A172 (cell line): ENCODE measurements around the gene KLK8. TPM values are rescaled to one million over a fixed set of nuclear protein-coding genes. Genes with fewer than 3 reads are reported as not detected.
"Not testable (repeated sequence)": the region's sequence is repeated elsewhere in the genome, so short reads cannot be mapped to it uniquely, and the experiment has no call there.

Experiments
- DNase-seq: peaks from one replicate; pipeline ENCODE4 v3.0.0-alpha.2; 2015; ENCODE audit warnings: low spot score
- total RNA-seq: library from RNA; depleted of rRNA; stranded (reverse); fragments of >200 nt; shearing (Covaris generic); gene quantifications from 2 replicates; pipeline ENCODE4 v1.2.3, GENCODE V29; 2014

Gene KLK8
- total RNA-seq, 1 experiment from 2014 or later: not detected

DNA sequence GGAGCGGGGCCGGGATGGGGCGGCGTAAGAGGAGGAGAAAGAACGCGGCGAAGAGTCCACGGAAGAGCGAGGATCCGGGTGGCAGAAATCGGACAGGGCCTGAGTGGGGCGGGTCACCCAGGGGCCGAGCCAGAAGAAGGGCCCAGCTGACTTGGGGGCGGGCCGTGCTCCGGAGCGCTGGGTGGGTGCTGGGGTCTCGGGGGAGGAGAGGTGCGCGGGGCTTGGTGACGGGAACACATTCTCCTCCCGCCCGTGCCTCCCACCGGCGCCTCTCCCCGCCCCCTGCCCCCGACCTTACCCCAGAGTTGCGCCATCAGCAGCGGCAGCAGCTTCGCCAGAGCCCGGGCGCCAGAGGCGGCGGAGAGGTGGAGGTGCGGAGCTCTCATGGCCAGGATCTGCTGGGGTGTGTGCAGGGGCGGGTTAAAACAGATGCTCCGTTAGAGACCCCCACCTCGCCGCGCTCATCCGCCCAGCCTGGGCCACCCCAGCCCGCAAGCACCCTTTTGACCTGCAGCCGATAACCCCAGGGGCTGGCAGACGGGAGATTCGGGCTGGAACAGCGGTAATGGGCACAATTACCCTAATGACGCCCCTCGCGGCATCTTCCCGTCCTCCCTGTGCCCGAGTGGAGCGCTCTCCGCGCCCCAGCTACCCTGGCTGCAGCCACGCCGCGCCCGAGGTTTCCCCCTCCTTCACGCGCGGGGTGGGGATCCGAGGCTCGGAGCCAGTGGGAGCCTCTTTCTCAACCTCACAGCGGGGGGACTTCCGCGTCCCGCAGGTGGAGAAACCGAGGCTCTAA, 17.5 kb upstream of the KLK8 start:
- DNase-seq: no peak

DNA sequence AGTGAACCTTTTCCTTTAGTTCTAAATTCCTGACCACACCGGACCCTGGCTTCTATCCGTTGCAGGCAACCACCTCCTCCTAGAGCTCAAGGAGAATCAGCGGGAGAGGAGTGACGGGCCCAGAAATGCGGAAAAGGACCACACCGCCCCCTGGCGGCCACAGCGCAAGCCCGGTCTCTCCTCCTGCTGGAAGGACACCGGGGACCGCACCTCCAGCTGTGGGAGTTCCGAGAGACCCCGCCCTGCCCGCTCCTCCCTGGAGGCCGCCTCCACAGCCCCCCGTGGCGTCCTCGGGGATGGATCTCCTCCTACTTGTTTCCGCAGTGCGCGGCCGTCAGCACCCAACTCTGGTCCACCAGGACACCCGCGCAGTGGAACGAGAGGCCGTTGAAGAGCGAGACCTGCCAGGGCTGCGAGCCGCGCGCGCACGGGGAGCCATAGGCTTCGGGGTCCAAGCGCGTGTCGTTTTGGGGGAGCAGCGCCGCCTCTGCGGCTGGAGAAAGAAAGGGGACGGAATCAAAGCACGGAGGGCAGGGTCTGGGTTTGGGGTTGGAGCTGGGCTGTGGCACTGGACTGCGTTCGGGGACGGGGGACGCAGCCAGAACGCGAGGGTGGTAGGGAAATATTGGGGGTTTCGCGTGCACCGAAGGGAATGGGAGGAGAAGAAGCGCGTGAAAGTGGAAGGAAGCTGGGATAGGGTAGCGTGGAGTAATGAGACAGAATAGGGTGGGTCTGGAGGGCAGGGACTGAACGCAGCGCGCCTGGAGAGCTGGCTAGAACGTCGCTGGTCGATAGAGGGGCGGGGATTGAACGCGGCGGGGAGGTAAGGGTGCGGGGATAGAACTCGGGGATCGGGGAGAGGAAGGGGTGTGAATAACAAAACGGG, 15.6 kb upstream of the KLK8 start:
- no peak for DNase-seq

DNA sequence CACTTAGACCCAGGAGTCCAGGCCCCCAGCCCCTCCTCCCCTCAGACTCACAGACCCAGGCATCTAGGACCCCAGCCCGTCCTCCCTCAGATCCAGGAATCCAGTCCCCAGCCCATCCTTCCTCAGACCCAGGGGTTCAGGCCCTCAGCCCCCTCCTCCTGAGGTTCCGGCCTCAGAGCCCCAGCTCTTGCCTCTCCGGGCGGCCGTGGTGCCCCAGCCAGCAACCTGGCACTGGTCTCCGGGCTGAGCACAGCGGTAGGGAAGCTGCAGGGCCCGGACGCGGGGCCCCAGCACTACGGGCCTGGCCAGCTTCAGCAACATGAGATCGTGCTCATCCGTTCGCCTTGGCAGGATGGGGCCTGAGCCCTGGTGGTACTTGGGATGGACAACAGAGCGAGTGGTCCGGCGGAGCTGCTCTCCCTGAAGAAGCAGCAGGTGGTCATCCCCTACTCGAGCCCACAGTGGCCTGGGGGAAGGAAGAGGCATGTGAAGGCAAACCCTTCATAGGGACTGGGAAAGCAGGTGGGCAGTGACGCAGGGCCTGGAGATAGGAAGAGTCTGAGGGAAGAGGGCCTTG, 14.4 kb upstream of the KLK8 start:
- no peak for DNase-seq

DNA sequence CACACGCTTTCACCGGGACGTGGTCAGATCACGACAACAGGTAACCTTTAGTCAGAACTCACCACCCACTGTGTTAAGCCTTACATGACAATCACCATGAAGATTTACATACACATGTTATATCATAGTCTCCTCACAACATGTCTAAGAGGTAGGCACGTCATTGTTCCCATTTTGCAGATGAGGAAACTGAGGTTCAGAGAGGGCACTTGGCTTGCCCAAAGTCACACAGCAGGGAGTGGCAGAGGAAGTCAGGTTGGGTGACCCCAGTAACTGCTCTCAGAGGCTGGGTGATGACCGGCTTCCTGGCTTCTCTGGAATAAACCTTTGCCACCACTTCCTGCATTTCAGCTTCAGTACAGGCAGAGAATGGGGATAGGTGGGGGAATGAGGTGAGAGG, 12.8 kb upstream of the KLK8 start:
- no peak for DNase-seq

DNA sequence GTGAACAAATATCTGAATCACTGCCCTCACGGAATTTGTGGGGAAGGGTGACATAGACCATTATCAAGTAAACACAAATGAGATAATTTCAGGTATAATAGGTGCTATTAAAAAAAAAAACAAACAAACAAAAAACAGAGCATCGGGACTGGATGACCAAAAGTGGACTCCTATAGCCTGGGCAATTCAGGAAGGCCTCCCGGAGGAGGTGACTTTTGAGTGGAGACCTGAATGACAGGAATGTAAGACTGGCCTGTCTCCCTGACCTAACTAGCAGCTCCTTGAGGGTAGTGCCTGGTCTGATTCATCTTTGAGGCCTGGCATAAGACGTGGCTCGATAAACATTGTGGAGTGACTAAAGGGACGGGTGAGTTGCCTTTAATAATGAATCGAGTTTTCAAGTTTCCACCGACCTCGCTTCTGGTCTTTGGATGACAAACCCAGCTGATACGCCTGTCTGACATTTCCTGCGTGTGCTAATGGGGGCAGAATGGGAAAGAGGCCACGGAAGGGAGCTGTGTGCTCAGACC, 11.3 kb upstream of the KLK8 start:
- DNase-seq: no peak

DNA sequence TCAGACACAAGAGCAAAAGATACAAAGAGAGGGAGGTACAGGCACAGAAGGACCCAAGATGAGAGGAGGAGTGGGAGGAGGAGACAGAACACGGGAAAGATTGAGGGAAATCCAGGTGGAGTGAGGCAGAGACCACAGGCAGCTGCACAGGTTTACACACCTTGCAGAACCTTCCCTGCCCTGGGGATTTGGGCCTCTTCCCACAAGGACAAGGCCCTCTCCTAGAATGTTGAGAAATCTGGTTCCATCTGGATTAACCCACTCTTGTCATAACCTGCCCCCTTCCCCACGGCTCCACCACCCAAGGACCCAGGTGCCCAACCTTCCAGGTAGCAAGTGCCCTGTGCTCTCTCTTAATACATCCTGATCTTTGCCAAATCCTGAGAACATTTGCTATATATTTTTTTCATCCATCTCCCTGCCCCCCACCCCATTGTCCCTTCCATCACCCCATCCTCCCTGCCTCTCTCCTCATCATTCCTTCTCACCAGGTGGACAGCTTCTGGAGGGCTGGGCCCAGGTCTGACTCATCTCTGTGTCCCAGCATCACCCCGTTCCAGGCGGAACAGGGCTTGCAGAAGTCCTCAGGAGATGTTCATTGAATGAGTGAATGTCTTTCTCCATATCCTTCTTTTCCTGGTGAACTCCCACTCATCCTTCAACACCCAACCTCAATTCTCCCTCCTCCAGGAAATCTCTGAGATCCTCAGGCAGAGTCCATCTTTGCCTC, 8.8 kb upstream of the KLK8 start:
- DNase-seq: no peak

DNA sequence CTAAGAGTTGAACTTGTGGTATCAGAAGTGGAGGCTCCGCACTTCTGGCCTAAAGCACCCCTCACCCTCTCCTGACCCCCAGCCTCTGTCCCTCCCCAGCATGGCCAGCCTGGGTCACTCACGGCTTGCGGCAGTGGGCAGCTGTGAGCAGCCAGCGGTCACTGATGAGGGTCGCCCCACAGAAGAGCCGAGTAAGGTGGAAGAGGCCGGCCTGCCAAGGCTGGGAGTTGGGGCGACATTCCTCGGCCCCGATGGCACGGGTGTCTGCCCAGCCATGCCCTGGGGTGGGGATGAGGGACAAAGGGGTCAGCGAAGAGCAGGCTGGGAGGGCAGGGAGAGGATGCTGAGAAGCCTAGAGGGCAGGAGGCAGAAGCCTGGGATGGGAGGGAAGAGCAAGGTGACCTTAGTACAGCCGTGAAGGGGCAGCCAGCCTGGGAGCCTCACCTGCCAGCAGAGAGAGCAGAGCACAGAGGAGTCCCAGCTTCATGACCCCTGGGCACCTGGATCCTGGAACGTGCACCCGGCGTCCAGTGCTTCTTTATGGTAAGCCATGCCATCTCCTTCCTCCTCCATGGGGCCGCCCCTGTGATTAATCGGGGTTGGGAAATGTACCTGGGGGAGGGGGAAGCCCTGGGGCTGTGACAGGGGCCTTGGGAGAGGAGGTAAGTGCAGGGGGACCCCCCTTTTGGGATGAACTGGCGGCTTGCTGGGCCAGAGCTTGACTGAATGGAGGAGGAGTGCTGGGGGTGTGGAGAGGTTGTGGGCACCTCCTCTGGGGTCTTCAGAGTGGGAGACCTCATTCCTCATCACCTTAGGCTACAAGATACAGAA, 7.9 kb upstream of the KLK8 start:
- no peak for DNase-seq

DNA sequence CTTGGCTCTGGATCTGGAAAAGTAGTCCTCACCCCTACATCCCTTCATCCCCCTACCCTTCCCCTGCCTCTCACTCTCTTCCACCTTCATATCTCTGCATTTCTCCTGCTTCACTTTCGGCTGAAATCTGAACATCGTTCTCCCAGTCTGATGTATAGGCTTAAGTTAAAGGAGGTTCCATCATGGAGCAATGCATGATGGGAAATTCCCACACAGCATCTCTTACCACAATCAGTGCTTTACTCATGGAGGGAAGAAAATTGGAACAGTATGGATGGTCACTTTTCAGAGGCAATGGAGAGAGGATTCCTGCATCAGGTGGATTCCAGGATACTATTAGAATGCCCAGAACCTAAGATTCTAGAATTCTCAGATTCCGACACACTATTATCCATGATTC, 6.1 kb upstream of the KLK8 start:
- no peak for DNase-seq

DNA sequence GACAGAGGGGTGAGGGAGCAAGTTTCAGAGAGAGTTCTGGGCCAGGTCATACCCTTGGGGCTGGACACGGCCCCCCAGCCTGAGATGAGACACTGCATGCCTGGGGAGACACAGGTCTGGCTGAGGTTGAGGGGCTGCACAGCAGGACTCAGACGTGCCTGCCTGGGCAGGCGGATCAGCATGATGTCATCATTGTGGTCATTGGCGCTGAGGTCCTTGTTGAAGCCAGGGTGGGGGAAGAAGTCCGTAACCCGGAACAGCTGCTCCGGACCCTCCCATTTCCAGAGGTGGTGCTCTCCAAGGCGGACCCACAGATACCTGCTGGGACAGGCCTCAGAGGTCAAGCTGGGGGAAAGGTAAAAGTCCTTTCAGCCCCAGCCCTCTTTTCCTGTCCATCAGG, 5.0 kb upstream of the KLK8 start:
- no peak for DNase-seq

DNA sequence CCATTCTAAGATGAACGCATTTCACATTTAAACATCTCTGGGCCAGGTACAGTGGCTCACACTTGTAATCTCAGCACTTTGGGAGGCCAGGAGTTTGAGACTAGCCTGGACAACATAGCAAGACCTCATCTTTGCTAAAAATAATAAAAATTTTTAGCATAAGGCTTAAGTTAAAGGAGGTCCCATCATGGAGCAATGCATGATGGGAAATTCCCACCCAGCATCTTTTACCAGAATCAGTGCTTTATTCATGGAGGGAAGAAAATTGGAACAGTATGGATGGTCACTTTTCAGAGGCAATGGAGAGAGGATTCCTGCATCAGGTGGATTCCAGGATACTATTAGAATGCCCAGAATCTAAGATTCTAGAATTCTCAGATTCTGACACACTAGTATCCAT, 3.8 kb upstream of the KLK8 start:
- no peak for DNase-seq

DNA sequence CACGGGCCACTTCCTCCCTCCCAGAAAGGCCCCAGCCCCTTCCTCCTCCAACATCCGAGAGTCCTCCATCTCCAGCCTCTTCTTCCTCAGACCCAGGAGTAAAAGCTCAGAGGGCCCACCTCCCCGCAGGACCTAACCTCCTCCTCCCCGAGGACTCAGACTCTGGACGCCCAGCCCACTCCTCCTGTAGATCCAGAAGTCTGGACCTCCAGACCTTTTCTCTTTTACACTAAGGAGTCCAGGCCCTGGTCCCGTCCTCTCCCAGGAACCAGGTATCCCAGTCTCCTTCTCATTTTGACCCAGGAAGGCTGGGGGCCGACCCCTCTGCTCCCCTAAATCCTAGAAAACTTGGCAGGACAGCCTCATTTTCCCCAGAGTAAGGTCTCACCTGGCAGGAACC, 1.9 kb upstream of the KLK8 start:
- no peak for DNase-seq

DNA sequence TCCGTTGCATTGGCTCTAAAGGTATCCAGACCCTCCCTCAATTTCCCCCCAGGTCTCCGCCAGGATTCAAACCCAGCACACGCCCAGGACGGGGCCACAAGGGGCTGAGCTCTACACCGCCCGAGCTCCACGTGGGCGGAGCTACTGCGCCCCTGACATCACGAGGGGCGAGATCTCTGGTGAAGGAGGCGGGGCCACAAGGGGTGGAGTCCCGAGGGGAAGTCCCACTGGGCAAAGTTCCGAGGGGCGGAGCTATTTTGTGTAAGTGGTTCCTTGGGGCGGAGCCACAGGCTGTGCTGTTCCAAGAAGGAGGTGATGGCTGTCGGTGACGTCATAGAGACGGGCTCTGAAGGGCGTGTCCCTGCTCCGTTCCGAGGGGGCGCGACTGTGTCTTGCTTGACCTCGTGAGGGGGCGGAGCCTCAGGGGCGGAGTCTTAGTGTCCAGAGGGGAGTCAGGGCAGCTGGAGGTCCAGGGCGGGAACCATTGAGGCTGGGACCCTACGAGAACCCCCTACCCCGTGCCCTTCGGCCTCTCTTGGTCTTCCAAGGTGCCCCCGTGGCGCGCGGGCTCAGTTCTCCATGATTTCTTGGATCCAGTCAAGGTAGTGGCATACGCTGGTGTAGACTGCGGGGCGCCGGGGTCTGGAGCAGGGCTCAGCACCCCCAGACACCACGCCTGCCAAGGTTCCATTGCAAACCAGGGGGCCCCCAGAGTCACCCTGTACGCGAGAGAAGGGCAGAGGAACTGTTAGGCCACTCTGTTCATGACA, 1.3 kb upstream of the KLK8 start:
- DNase-seq: no peak

DNA sequence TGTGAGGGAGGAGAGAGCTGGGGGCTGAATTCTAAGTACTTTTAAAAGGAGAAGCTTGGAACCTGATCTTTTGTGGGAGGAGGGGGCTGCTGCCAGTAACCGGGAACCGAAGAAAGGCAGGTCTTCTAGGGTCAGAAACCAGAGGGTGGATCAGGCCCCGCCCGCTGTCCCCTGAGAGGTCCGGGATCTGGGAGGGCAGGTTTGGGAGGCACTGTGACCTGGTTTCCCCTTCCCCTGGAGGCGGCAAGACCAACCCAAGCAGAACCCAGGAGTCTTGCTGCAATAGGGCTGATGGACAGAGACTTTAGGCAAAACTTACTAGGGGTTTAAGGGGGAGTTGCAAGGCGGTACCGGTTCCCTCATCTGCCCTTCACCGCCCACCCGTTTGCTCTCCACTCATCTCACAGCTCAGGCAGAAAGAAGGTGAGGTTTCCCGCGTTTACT, 707 bp upstream of the KLK8 start:
- no peak for DNase-seq

DNA sequence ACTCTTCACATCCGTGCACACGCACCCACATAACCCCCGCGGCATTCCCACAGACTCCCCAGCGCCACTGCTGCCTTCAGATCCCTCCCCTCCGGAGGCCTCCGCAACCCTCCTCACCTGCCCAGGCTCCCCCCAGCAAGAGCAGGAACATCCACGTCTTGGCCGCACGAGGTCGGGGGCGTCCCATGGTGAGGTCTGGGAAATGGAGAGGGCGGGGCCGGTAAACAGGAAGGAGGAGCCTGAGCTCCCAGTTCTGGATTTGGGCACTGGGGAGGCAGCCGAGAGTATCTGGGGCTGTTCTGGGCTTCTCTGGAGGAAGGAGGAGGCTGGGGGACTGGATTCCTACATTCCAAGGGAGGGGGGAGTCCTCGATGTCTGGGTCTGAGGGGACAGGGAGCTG, 423 bp downstream of the KLK8 start:
- DNase-seq: no peak

DNA sequence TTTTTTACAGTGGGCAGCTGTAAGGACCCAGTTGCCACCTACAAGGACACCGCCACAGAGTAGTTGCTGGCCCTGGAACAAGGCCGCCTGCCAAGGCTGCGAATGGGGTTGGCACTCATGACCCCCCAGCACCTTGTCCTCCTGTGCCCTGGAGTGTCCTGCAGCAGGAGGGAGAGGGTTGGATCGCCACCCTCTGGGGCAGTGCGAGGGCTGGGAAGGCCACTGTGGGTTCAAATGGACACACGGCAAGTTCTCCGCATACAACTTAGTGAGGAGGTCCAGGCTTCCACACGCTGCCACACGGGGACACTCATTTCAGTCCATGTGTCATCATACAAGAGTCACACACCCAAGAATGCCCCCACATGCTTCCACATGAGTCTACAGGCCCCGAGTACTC, 978 bp downstream of the KLK8 start:
- no peak for DNase-seq

DNA sequence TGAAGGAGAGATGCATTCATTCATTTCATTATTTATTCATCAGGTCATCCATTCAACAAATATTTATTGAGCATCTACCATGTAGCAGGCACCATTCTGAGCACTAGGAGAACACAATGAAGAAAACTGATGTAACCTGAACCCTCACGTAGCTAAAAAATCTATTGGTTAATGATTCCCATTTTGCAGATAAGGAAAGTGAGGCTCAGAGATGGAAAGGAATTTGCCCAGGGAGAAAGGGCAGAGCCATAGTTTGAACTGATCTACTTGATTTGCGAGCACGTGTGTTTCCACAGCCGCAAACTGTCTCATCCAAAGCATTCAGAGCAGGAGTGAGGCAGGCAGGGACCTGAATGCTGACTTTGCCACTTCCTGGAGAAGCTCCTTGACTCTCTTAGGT, 2.7 kb downstream of the KLK8 start:
- DNase-seq: no peak

DNA sequence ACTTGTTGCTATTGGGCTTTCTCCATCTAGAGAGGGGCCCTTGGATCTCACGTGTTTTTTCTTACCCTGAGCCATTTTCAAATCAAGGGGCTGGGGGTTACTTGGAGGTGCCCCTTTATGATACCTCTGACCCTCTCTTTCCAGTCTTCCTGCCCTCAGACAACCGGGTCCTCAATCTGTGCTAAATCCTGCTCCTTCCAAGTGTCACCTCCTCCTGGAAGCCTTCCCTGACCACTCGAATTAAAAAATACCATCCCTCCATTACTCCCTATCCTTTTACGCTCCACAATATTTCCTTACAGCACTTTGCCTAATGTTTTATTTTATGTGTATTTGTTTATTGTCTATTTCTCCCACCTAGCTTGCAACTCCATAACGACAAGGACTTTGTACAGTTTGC, 3.3 kb downstream of the KLK8 start:
- DNase-seq: no peak

DNA sequence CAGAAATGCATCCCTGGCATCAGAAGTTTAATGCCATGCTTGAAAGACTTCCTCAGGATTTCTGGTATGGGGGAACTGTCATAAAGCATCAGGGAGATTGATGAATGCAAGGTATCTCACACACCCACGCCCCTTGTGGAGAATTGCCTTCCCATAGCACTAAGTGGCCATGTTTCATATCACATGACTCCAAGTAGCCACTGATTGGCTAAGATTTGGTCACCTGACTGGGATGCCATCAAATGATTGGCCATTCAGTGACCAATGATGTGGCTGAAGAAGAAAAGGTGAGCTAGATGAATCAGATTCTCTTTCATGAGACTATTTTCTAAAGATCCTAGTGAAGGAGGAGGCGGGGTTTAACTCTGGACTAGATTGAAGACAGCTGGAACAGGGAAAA, 7.3 kb downstream of the KLK8 start:
- DNase-seq: peak; percentile 33

DNA sequence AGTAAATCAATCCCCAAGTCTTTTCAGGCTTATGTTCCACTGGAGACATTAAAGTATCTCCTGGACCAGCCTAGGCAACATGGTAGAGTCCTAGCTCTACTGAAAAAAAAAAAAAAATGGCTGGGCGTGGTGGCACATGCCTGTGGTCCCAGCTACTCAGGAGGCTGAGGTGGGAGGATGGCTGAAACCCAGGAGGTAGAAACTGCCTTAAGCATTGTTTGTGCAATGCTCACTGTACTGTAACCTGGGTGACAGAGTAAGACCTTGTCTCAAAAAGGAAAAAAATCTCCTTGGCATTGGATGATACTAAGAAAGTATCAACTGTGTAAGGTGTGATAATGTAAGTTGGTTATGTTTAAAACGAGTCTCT, 8.8 kb downstream of the KLK8 start:
- no peak for DNase-seq

DNA sequence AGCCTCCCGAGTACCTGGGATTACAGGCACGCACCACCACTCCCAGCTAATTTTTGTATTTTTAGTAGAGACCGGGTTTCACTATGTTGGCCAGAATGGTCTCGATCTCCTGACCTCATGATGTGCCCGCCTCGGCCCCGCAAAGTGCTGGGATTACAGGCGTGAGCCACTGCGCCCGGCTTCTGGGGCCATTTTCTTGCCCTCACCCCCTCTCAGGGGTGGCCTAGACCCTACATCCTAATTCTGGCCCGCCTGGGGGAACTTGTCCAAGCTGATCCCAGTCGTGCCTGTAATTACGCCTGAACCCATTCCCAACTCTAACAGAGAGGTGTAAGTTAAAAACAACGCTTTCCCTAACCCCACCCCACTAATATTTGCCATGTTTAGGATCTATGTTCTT, 17.0 kb downstream of the KLK8 start:
- DNase-seq: not testable (repeated sequence)
